SK-N-SH treated with all-trans-retinoic acid at 6 μM for 48 hours (cell line): ENCODE data around the gene KRT74.

Source experiments
- ATAC-seq: fragments of 200-7000 bp; cut with Tn5 transposase; 3 replicates; pipeline ENCODE4 v1.9.1; 2020; ENCODE audit warnings: mild to moderate bottlenecking, moderate library complexity
- ARNTL ChIP-seq: fragments of 450-650 bp; formaldehyde crosslinking; IDR thresholded peaks from 2 replicates; pipeline ENCODE4 v1.5.0; 2020; ENCODE audit warnings: low read depth, mild to moderate bottlenecking, moderate library complexity, borderline replicate concordance
- CSDC2 ChIP-seq: fragments of 250-450 bp; sonication (Bioruptor Pico); IDR thresholded peaks from 2 replicates; pipeline ENCODE4 v1.5.0; 2020; ENCODE audit warnings: mild to moderate bottlenecking, moderate library complexity
- GLIS3 ChIP-seq: fragments of 250-450 bp; sonication (Bioruptor Pico); IDR thresholded peaks from 2 replicates; pipeline ENCODE4 v1.5.0; 2020; ENCODE audit warnings: mild to moderate bottlenecking, moderate library complexity
- ISL1 ChIP-seq: fragments of 250-450 bp; sonication (Bioruptor Pico); IDR thresholded peaks from 2 replicates; pipeline ENCODE4 v2.1.2; 2022; ENCODE audit warnings: mild to moderate bottlenecking, moderate library complexity
- OSR1 ChIP-seq: fragments of 250-450 bp; sonication (Bioruptor Pico); IDR thresholded peaks from 2 replicates; pipeline ENCODE4 v1.8.0; 2022; ENCODE audit warnings: moderate library complexity, mild to moderate bottlenecking, inconsistent platforms
- PPARA ChIP-seq: fragments of 250-450 bp; sonication (Bioruptor Pico); IDR thresholded peaks from 2 replicates; pipeline ENCODE4 v1.5.0; 2020; ENCODE audit warnings: mild to moderate bottlenecking, borderline replicate concordance
- RARB ChIP-seq: fragments of 250-450 bp; sonication (Bioruptor Pico); IDR thresholded peaks from 2 replicates; pipeline ENCODE4 v1.8.0; 2021; ENCODE audit warnings: mild to moderate bottlenecking, moderate library complexity
- TCF4 ChIP-seq: fragments of 250-450 bp; sonication (Bioruptor Pico); IDR thresholded peaks from 2 replicates; pipeline ENCODE4 v1.8.0; 2021; ENCODE audit warnings: mild to moderate bottlenecking, moderate library complexity, borderline replicate concordance
- TOX ChIP-seq: fragments of 250-450 bp; sonication (Bioruptor Pico); IDR thresholded peaks from 2 replicates; pipeline ENCODE4 v1.8.0; 2021; ENCODE audit warnings: mild to moderate bottlenecking, moderate library complexity, borderline replicate concordance
- ZC3H10 ChIP-seq: fragments of 250-450 bp; sonication (Bioruptor Pico); IDR thresholded peaks from 2 replicates; pipeline ENCODE4 v1.5.1; 2021; ENCODE audit warnings: mild to moderate bottlenecking, moderate library complexity
- ZFP3 ChIP-seq: fragments of 250-450 bp; sonication (Bioruptor Pico); IDR thresholded peaks from 2 replicates; pipeline ENCODE4 v1.5.0; 2020; ENCODE audit warnings: mild to moderate bottlenecking, moderate library complexity
- ZFP30 ChIP-seq: fragments of 450-650 bp; formaldehyde crosslinking; IDR thresholded peaks from 2 replicates; pipeline ENCODE4 v1.5.0; 2022; ENCODE audit warnings: mild to moderate bottlenecking, moderate library complexity
- ZNF565 ChIP-seq: fragments of 450-650 bp; formaldehyde crosslinking; conservative IDR thresholded peaks from 2 replicates; pipeline ENCODE4 v1.5.0; 2020; ENCODE audit warnings: low read depth, mild to moderate bottlenecking, moderate library complexity
- ZNF70 ChIP-seq: fragments of 450-650 bp; formaldehyde crosslinking; IDR thresholded peaks from 2 replicates; pipeline ENCODE4 v1.5.0; 2020; ENCODE audit warnings: mild to moderate bottlenecking, moderate library complexity
- ZNF8 ChIP-seq: fragments of 450-650 bp; formaldehyde crosslinking; IDR thresholded peaks from 2 replicates; pipeline ENCODE4 v1.5.0; 2020; ENCODE audit warnings: mild to moderate bottlenecking, moderate library complexity
- TF ChIP-seq, protein P1 (sequence below): fragments of 250-450 bp; sonication (Bioruptor Pico); IDR thresholded peaks from 2 replicates; pipeline ENCODE4 v1.5.1; 2020; ENCODE audit warnings: low read depth, mild to moderate bottlenecking, moderate library complexity
- TF ChIP-seq, protein P2 (sequence below): fragments of 250-450 bp; sonication (Bioruptor Pico); IDR thresholded peaks from 2 replicates; pipeline ENCODE4 v1.5.1; 2021; ENCODE audit warnings: mild to moderate bottlenecking, moderate library complexity
- TF ChIP-seq, protein P3 (sequence below): fragments of 250-450 bp; sonication (Bioruptor Pico); IDR thresholded peaks from 2 replicates; pipeline ENCODE4 v1.8.0; 2021; ENCODE audit warnings: low read depth, mild to moderate bottlenecking, moderate library complexity, borderline replicate concordance
- TF ChIP-seq, protein P4 (sequence below): fragments of 250-450 bp; sonication (Bioruptor Pico); IDR thresholded peaks from 2 replicates; pipeline ENCODE4 v1.8.0; 2020; ENCODE audit warnings: mild to moderate bottlenecking, moderate library complexity, borderline replicate concordance
- TF ChIP-seq, protein P5 (sequence below): fragments of 250-450 bp; sonication (Bioruptor Pico); IDR thresholded peaks from 2 replicates; pipeline ENCODE4 v1.5.0; 2020; ENCODE audit warnings: mild to moderate bottlenecking, moderate library complexity

Gene KRT74

DNA sequence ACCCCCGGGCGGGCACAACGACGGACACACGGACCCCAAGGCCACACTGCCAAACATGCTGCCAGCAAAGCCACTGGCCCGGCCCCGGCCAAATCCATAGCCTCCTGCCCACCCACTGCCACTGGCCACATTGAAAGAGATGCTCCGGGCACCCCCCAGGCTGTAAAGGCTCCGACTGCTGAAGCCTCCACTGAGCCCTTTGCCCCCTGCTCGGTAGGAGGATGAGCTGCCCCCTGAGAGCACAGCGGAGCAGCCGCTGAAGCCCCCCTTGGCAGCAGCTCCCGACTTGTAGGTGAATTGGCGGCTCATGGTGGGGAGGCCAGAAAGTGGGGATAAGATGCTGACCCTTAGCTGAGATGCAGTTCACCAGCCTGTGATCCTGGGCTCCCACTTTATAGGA, 44.6 kb upstream of the KRT74 start, which contains the start of gene KRT73 (continued):
- no peak for TF ChIP-seq RARB
- no peak for TF ChIP-seq ARNTL (CRISPR knock-in tag)

DNA sequence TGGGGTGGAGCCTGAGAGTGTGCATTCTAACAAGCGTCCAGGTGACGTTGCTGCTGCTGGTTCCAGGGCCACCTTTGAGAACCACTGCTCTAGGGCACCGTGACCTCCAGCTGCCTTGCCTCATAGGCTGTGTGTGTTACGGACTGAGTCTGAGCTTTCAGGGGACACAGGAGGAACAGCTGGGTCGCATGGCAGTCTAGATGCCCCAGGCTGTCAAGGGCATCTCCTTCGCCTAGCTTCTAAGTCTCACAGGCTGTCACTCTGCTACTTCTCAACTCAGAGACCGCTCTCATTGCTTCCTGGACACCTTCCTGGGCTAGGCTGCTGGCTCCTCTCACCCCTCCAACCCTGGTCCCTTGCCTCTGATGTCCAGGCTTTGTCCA, 43.8 kb upstream of the KRT74 start:
- no peak for ATAC-seq
- TF ChIP-seq, protein P1, sequence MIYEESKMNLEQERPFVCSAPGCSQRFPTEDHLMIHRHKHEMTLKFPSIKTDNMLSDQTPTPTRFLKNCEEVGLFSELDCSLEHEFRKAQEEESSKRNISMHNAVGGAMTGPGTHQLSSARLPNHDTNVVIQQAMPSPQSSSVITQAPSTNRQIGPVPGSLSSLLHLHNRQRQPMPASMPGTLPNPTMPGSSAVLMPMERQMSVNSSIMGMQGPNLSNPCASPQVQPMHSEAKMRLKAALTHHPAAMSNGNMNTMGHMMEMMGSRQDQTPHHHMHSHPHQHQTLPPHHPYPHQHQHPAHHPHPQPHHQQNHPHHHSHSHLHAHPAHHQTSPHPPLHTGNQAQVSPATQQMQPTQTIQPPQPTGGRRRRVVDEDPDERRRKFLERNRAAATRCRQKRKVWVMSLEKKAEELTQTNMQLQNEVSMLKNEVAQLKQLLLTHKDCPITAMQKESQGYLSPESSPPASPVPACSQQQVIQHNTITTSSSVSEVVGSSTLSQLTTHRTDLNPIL (CRISPR knock-in tag) = no peak
- TF ChIP-seq TOX (no peak), TCF4 (no peak), RARB (no peak)
- TF ChIP-seq, protein P2, sequence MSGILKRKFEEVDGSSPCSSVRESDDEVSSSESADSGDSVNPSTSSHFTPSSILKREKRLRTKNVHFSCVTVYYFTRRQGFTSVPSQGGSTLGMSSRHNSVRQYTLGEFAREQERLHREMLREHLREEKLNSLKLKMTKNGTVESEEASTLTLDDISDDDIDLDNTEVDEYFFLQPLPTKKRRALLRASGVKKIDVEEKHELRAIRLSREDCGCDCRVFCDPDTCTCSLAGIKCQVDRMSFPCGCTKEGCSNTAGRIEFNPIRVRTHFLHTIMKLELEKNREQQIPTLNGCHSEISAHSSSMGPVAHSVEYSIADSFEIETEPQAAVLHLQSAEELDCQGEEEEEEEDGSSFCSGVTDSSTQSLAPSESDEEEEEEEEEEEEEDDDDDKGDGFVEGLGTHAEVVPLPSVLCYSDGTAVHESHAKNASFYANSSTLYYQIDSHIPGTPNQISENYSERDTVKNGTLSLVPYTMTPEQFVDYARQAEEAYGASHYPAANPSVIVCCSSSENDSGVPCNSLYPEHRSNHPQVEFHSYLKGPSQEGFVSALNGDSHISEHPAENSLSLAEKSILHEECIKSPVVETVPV = no peak

GRCh38 chr12:52616680-52617402, 43.2 kb upstream of the KRT74 start:
- no peak for ATAC-seq
- TF ChIP-seq TOX = no peak
- peak; percentile 55; the same call in 1 of the 2 replicates for TF ChIP-seq ZFP3 (CRISPR knock-in tag)
- no peak for TF ChIP-seq CSDC2 (CRISPR knock-in tag)
- TF ChIP-seq ZNF565 (CRISPR knock-in tag) = no peak
- TF ChIP-seq GLIS3 (CRISPR knock-in tag) = no peak

GRCh38 chr12:52615912-52616311, 42.3 kb upstream of the KRT74 start:
- TF ChIP-seq ZNF8 (CRISPR knock-in tag) (no peak), ZNF70 (no peak)
- ATAC-seq = no peak

GRCh38 chr12:52615208-52615868, 41.7 kb upstream of the KRT74 start:
- no peak for ATAC-seq
- TF ChIP-seq, protein P3, sequence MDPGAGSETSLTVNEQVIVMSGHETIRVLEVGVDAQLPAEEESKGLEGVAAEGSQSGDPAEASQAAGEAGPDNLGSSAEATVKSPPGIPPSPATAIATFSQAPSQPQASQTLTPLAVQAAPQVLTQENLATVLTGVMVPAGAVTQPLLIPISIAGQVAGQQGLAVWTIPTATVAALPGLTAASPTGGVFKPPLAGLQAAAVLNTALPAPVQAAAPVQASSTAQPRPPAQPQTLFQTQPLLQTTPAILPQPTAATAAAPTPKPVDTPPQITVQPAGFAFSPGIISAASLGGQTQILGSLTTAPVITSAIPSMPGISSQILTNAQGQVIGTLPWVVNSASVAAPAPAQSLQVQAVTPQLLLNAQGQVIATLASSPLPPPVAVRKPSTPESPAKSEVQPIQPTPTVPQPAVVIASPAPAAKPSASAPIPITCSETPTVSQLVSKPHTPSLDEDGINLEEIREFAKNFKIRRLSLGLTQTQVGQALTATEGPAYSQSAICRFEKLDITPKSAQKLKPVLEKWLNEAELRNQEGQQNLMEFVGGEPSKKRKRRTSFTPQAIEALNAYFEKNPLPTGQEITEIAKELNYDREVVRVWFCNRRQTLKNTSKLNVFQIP (CRISPR knock-in tag) = no peak
- TF ChIP-seq ZNF8 (CRISPR knock-in tag) (no peak), ISL1 (CRISPR knock-in tag) (no peak), ZC3H10 (CRISPR knock-in tag) (no peak), PPARA (CRISPR knock-in tag) (no peak), ZFP30 (CRISPR knock-in tag) (no peak), CSDC2 (CRISPR knock-in tag) (no peak), TCF4 (no peak), OSR1 (CRISPR knock-in tag) (no peak), ZNF565 (CRISPR knock-in tag) (no peak)
- TF ChIP-seq, protein P4, sequence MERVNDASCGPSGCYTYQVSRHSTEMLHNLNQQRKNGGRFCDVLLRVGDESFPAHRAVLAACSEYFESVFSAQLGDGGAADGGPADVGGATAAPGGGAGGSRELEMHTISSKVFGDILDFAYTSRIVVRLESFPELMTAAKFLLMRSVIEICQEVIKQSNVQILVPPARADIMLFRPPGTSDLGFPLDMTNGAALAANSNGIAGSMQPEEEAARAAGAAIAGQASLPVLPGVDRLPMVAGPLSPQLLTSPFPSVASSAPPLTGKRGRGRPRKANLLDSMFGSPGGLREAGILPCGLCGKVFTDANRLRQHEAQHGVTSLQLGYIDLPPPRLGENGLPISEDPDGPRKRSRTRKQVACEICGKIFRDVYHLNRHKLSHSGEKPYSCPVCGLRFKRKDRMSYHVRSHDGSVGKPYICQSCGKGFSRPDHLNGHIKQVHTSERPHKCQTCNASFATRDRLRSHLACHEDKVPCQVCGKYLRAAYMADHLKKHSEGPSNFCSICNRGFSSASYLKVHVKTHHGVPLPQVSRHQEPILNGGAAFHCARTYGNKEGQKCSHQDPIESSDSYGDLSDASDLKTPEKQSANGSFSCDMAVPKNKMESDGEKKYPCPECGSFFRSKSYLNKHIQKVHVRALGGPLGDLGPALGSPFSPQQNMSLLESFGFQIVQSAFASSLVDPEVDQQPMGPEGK (CRISPR knock-in tag) = no peak
- TF ChIP-seq, protein P2 = no peak
- TF ChIP-seq, protein P5, sequence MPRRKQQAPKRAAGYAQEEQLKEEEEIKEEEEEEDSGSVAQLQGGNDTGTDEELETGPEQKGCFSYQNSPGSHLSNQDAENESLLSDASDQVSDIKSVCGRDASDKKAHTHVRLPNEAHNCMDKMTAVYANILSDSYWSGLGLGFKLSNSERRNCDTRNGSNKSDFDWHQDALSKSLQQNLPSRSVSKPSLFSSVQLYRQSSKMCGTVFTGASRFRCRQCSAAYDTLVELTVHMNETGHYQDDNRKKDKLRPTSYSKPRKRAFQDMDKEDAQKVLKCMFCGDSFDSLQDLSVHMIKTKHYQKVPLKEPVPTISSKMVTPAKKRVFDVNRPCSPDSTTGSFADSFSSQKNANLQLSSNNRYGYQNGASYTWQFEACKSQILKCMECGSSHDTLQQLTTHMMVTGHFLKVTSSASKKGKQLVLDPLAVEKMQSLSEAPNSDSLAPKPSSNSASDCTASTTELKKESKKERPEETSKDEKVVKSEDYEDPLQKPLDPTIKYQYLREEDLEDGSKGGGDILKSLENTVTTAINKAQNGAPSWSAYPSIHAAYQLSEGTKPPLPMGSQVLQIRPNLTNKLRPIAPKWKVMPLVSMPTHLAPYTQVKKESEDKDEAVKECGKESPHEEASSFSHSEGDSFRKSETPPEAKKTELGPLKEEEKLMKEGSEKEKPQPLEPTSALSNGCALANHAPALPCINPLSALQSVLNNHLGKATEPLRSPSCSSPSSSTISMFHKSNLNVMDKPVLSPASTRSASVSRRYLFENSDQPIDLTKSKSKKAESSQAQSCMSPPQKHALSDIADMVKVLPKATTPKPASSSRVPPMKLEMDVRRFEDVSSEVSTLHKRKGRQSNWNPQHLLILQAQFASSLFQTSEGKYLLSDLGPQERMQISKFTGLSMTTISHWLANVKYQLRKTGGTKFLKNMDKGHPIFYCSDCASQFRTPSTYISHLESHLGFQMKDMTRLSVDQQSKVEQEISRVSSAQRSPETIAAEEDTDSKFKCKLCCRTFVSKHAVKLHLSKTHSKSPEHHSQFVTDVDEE = no peak
